Subcutaneous adipose tissue (tissue), 4 donors: ENCODE results near the gene TUB. TPM values are rescaled to one million over a fixed set of nuclear protein-coding genes. Genes with fewer than 3 reads are reported as not detected.

Experiments
- CTCF ChIP-seq: fragments of 450-650 bp; IDR thresholded peaks from one replicate; pipeline ENCODE4 v1.5.1; 2016; ENCODE audit warnings: low read depth, mild to moderate bottlenecking, control low read depth, antibody characterized with exemption, moderate library complexity
- total RNA-seq, 4 donors: library from RNA; depleted of rRNA; stranded (reverse); fragments of >200 nt; gene quantifications; one replicate each; pipeline ENCODE4 v1.1.0, GENCODE V29; 2016

Gene TUB
- total RNA-seq, 4 donors from 2014 or later: 4.2 to 9.8 (median 8.4) TPM

- TF ChIP-seq CTCF: no peak
These were observed 31.9 kb upstream of the TUB start for GRCh38 chr11:8049084-8049483.

GRCh38 chr11:8055091-8055835, 25.7 kb upstream of the TUB start:
- no peak for TF ChIP-seq CTCF

GRCh38 chr11:8055836-8056526, 25.0 kb upstream of the TUB start:
- no peak for TF ChIP-seq CTCF

GRCh38 chr11:8056810-8057463, 24.1 kb upstream of the TUB start:
- no peak for TF ChIP-seq CTCF

GRCh38 chr11:8058216-8058615, 22.8 kb upstream of the TUB start:
- TF ChIP-seq CTCF: no peak

- no peak for TF ChIP-seq CTCF
These were observed 22.0 kb upstream of the TUB start for GRCh38 chr11:8059030-8059429.

GRCh38 chr11:8059571-8060011, 21.4 kb upstream of the TUB start:
- TF ChIP-seq CTCF: no peak
